GM18907 (cell line): ENCODE results near the gene PPFIBP1.
"Not testable (repeated sequence)": the region's sequence is repeated elsewhere in the genome, so short reads cannot be mapped to it uniquely, and the experiment has no call there.

Experiments used
- ATAC-seq: cut with Tn5 transposase; IDR thresholded peaks from one replicate; pipeline ENCODE4 v1.9.1; 2021; ENCODE audit warnings: mild to moderate bottlenecking, moderate library complexity; ENCODE audit not compliant: unreplicated experiment

Gene PPFIBP1

DNA sequence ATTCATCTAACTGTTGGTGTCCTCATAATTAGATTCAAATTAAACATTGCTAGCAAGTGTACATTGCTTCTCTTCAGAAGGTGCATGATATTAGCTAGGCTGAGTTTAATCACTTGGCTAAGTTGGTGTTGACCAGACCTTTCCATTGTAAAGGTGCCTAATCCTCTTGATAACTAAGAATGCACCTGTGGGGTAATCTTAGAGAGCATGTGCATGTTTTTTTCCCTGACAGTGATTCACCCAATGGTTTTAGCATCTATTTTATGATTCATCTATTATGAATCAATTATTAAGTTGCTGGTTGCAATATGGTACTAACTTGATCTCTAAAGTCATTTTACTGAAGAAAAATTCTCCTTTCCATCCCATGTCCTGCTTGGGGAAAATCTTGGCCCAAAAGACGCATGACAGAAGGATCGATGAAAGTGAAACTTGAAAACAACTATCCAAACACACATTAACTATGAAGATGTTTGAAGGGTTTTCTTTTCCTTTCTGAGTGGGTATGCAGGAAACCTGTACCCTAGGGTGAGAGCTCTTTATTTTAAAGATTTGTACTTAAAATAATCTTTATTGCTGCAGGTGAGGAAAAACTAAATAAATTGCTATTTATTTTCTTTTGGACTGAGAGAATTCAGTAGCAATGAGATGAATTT is 64.2 kb downstream of the PPFIBP1 start:
- ATAC-seq: not testable (repeated sequence)

GRCh38 chr12:27588776-27589175 is 64.8 kb downstream of the PPFIBP1 start:
- ATAC-seq: no peak

DNA sequence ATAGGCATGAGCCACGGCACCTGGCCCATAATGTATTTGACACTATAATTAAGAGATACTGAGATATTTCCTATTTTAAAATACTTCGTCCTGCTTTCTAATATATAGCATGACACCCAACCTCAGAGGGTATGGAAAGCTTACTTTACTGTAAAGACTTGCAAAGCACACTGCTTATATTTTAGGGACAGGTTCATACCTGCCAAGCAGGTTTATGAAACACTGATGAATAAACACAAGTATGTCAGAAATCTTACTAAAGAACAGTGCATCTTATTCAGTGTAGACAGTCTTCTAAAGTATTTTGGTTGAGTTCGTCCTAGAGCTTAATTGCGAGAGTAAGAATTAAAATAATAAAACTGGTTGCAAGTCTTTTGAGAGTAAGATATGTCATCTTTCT is 65.4 kb downstream of the PPFIBP1 start:
- ATAC-seq: no peak

DNA sequence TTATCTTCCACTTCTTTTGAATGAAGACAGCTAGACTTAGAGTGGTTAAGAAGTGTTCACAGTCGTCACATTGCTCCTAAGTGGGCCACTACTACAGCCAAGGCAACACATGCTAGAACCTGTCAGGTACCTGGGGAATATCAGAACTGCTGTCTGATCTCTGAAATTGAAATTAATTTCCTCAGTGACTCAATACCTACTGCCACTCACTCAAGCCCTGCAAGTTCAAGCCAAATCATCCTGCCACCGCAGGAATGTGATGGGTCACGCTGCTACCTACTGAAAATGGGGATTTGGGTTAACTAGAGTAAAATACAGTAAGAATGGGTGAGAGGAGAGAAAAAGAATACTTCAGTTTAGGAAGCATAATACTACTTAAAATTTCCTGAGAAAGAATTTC is 67.7 kb downstream of the PPFIBP1 start:
- ATAC-seq: not testable (repeated sequence)

GRCh38 chr12:27592548-27592947 is 68.5 kb downstream of the PPFIBP1 start:
- ATAC-seq: no peak

GRCh38 chr12:27593266-27593665 is 69.3 kb downstream of the PPFIBP1 start:
- no peak for ATAC-seq

GRCh38 chr12:27595231-27595642 is 71.2 kb downstream of the PPFIBP1 start:
- ATAC-seq: no peak

DNA sequence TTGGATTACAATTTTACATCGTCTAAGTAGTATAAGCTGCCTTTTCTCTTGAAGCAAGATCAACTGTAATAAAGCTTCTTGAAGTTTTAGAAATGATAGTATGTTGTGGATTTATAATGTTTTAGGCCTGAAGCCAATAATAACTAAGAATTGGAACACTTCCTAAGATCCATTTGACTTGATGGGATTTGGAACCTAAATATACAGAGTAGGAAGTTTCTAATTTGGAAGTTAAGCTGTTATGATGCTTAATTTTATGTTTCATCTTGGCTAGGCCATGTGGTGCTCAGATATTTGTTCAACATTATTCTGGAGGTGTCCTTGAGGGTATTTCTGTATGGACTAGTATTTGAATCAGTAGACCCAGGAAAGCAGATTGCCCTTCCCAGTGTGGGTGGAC is 74.9 kb downstream of the PPFIBP1 start:
- not testable (repeated sequence) for ATAC-seq

- not testable (repeated sequence) for ATAC-seq
Measured at GRCh38 chr12:27601056-27601828, 77.2 kb downstream of the PPFIBP1 start.

DNA sequence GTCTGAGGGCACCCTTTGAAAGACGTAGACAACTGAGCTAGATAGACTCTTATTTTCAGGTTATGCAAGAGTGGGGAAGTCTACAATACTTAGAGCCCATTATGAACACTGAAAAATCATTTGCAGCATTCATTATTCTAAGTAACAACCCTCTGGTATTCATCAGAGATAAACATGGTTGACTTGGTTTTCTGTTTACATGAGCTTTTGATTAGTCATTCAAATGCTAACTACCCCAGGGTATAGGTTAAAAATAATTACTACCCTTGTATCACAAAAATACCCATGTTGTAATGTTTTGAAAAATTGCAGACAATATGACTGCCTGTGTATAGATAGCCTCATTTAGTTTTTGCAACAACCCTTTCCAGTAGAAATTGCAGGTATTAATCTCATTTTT is 78.5 kb downstream of the PPFIBP1 start:
- ATAC-seq: no peak

GRCh38 chr12:27604431-27604830 is 80.4 kb downstream of the PPFIBP1 start:
- ATAC-seq: no peak

DNA sequence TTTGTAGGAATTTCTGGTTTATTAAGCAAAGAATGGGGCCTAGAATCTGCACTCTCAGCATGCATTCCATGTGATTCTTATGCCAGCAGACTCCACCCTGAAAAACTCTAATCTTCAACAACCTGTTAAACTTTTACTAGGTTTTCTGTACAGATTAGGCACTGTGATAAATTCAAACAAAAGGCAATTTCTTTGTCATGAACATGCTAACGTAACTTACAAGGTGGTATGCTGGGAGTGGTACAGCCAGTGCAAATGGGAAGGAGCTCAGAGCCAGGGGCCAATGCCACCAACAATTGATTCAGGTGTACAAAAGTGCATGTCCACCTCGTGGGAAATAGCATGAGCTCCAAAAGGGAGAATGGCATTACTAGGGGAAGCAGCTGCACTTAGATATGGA is 83.0 kb downstream of the PPFIBP1 start:
- no peak for ATAC-seq

GRCh38 chr12:27607591-27607990 is 83.6 kb downstream of the PPFIBP1 start:
- no peak for ATAC-seq

DNA sequence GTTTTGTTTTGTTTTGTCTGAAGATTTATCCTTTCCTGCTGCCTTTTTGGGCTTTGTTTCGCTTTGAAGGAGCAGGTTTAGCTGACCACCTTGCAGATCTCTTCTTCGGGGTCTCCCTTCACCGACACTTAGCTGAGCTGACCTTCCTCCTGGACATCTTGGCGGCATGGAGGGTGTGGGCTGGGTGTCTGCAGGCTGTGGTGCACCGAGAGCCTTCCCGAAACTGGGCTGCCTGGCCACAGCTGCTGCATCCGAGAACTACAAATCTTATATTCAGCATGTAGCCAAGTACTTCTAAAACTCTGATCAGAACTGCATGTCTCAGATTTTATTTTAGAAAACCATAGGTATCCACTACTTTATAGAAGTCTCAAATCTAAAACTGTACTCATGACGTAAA is 84.9 kb downstream of the PPFIBP1 start:
- no peak for ATAC-seq

- no peak for ATAC-seq
Measured at GRCh38 chr12:27610374-27610773, 86.4 kb downstream of the PPFIBP1 start.

DNA sequence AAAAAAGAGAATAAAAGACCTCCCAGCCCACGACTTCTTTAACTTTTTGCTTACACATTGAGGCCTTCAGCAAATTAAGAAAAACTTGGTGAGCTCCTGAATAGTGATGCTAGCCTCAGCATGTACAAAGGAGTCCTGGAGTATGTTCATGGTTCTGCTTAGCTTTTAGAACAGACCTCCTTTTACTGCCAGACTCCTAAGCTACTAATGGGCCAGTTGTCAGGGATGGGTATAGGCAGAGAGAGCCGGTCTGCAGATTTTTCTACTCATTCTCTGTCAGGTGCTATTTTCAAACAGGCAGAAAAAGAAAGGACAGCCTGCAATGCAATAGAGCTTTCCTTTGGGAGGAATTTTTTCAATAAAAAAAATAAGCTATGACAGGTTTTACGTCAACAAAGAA is 90.4 kb downstream of the PPFIBP1 start:
- ATAC-seq: no peak

GRCh38 chr12:27614866-27615265 is 90.9 kb downstream of the PPFIBP1 start:
- no peak for ATAC-seq

- ATAC-seq: no peak
Measured at GRCh38 chr12:27615331-27615891, 91.4 kb downstream of the PPFIBP1 start.

DNA sequence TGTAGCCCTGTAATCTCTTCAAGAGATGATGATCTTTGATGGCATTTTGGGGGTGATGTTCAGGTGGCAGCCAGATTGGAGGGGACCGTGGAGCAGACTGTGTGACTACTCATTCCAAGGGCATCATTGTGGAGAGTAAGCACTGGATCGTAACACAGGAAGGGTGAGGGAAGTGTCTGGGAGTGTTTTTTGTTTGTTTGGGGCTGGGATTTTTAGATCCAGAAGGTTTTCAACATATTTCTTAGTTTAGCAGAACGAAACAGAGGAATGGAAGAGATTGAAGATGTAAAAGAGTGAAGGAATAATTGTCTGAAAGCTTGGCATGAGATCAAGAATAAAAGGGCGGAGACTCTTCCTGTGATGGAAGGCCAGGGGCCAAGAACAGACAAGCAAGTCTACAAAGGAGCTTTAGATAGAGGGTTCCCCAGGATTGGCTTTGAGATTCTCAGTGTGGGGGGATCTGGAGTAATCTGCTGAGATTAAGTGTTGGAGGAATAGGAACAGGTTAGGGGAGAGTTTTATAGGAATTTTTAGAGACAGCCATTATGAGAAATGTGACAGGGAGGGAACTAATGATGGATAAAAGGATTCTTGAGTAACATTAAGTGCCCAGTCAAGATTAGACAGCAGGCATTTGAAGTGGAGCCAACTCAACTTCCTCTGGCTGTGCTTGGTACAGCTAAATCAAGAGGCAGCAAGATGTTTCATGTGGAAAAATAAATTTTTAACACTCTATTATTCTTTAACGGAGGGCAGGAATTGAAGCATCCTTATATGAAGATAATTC is 92.5 kb downstream of the PPFIBP1 start:
- no peak for ATAC-seq

DNA sequence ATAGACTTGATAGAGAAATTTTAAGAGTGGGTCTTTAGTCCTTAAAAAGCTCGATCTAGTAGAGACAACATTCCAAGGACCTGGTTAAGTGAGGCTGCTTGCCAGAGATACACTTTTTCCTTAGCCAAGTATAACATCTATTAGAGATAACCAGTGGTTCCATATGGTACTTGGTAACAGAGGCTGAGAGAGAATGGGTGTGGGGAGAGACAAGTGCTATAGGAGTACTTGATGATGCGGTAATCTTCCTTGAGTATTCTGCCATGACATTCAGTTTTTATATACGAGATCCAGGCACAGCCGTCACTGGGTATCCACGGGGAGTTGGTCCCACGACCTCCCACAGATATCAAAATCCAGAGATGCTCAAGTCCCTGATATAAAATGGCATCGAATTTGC is 94.8 kb downstream of the PPFIBP1 start:
- no peak for ATAC-seq

GRCh38 chr12:27619308-27619707 is 95.3 kb downstream of the PPFIBP1 start:
- ATAC-seq: no peak
